GM23248 (cell line): Measurements from ENCODE around the gene REXO5. TPM values are rescaled to one million over a fixed set of nuclear protein-coding genes. Genes with fewer than 3 reads are reported as not detected.

Experiments
- DNase-seq: peaks from one replicate; pipeline ENCODE4 v3.0.0-alpha.2; 2015
- H2AFZ ChIP-seq: fragments of 200-600 bp; sonication (generic); 2 replicates; pipeline ENCODE4 v1.6.1; 2016; ENCODE audit warnings: antibody characterized with exemption
- H3F3A ChIP-seq: fragments of 200-600 bp; sonication (generic); 2 replicates; pipeline ENCODE4 v1.6.1; 2016; ENCODE audit warnings: mild to moderate bottlenecking, antibody characterized with exemption, mixed run types; ENCODE audit not compliant: insufficient read depth
- H3K27ac ChIP-seq: fragments of 200-600 bp; sonication (generic); 2 replicates; pipeline ENCODE4 v1.5.1; 2016; ENCODE audit warnings: mild to moderate bottlenecking
- H3K27me3 ChIP-seq: fragments of 200-600 bp; sonication (generic); replicated peaks from 2 replicates; pipeline ENCODE4 v1.6.1; 2016; ENCODE audit warnings: mild to moderate bottlenecking; ENCODE audit not compliant: insufficient read depth
- H3K36me3 ChIP-seq: fragments of 200-600 bp; sonication (generic); 2 replicates; pipeline ENCODE4 v1.6.1; 2016; ENCODE audit warnings: low read depth, mild to moderate bottlenecking
- H3K4me1 ChIP-seq: fragments of 200-600 bp; sonication (generic); 2 replicates; pipeline ENCODE4 v1.6.1; 2016; ENCODE audit warnings: mild to moderate bottlenecking; ENCODE audit not compliant: insufficient read depth
- H3K4me2 ChIP-seq: fragments of 200-600 bp; sonication (generic); one replicate; pipeline ENCODE4 v1.6.1; 2016; ENCODE audit warnings: mild to moderate bottlenecking; ENCODE audit not compliant: unreplicated experiment
- H3K4me3 ChIP-seq: fragments of 200-600 bp; sonication (generic); 2 replicates; pipeline ENCODE4 v1.5.1; 2016; ENCODE audit warnings: mild to moderate bottlenecking
- H3K79me2 ChIP-seq: fragments of 200-600 bp; sonication (generic); 2 replicates; pipeline ENCODE4 v1.6.1; 2016; ENCODE audit warnings: mild to moderate bottlenecking; ENCODE audit not compliant: insufficient read depth
- H3K9ac ChIP-seq: fragments of 200-600 bp; sonication (generic); 2 replicates; pipeline ENCODE4 v1.6.1; 2016; ENCODE audit warnings: mild to moderate bottlenecking
- H3K9me2 ChIP-seq: fragments of 200-600 bp; sonication (generic); 2 replicates; pipeline ENCODE4 v1.6.1; 2016; ENCODE audit warnings: mixed run types, mild to moderate bottlenecking, moderate library complexity; ENCODE audit not compliant: insufficient read depth
- H3K9me3 ChIP-seq: fragments of 200-600 bp; sonication (generic); one replicate; pipeline ENCODE4 v1.6.1; 2017; ENCODE audit warnings: low read depth
- H4K20me1 ChIP-seq: fragments of 200-600 bp; sonication (generic); 2 replicates; pipeline ENCODE4 v1.6.0; 2016; ENCODE audit not compliant: insufficient read depth
- EZH2 ChIP-seq: fragments of 200-600 bp; sonication (generic); IDR thresholded peaks from 2 replicates; pipeline ENCODE4 v1.6.1; 2018; ENCODE audit warnings: antibody characterized with exemption, mild to moderate bottlenecking; ENCODE audit not compliant: insufficient read depth, poor library complexity, severe bottlenecking
- EZH2phosphoT487 ChIP-seq: fragments of 200-600 bp; sonication (generic); IDR thresholded peaks from 2 replicates; pipeline ENCODE4 v1.6.1; 2018; ENCODE audit warnings: antibody characterized with exemption, moderate library complexity, mild to moderate bottlenecking, low read depth; ENCODE audit not compliant: insufficient read depth
- WGBS, 2 experiments: methylation state at CpG; one replicate each; pipeline ENCODE4 v1.1.6; 2015 to 2017; ENCODE audit warnings: low lambda C conversion rate in 2 of 2, low coverage in 1 of 2; ENCODE audit errors: missing lambda C conversion rate in 2 of 2; 5-methylcytosine and 5-hydroxymethylcytosine counted together
- in situ Hi-C: fragments of 300-500 bp; cut with MboI; formaldehyde crosslinking; loops from 2 replicates; pipeline ENCODE4 v1.15.0; 2020
- polyA plus RNA-seq: library from polyadenylated mRNA; unstranded; fragments of >200 nt; fragmentation: Nextera tagmentation; extraction: Ambion mirVana; gene quantifications from 2 replicates; pipeline ENCODE4 v1.2.1, GENCODE V29; 2016
- total RNA-seq: library from RNA; depleted of rRNA; stranded (reverse); fragments of >200 nt; shearing (Covaris generic); gene quantifications from 2 replicates; pipeline ENCODE4 v1.2.3, GENCODE V29; 2014

The REXO5 gene
- total and polyA plus RNA-seq, 2 experiments from 2014 or later, result 3.5 to 7.0 TPM

DNA sequence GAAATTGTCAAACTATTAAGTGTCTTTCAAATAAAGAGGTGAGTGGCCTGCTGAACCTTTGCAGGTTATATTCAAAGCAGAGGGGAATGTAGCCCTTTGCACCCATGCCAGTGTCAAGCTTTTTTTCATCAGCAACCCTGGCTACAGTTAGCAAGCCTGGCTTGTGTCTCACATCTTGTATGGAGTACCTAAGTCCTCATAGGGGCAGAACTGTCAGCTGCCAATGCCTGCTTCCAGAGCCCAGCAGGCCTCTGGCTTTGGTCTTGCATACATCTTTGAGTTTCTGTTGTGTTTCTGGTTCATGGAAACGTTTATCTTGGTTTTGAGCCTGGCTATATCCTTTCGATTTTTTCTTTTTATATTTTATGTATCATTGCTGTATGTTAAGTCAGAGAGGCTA, 26.8 kb downstream of the REXO5 start:
- H3F3A ChIP-seq, result no peaks in the 10 kb centered on the region
- in situ Hi-C loops, result no loop called here
- 80% methylated on average over 2 of the region's 2 CpGs for WGBS, 2 experiments
- H3K4me2 ChIP-seq, result no peak overlapping the region
- H3K79me2 ChIP-seq, result no peaks in the 10 kb centered on the region
- H3K4me3 ChIP-seq, result no peak overlapping the region
- H3K27me3 ChIP-seq, result no peaks in the 10 kb centered on the region
- TF ChIP-seq EZH2, result no peak
- no peak for TF ChIP-seq EZH2phosphoT487
- no peak for DNase-seq
- no peak overlapping the region for H3K27ac ChIP-seq
- no peaks in the 10 kb centered on the region for H4K20me1 ChIP-seq
- 0 out of 2 replicates have a peak, but pooled peaks cover 5% of the 10 kb centered on the region for H3K36me3 ChIP-seq
- H2AFZ ChIP-seq, result no peak overlapping the region
- H3K9me2 ChIP-seq, result no peaks in the 10 kb centered on the region
- H3K4me1 ChIP-seq, result peaks cover 8% of the 10 kb centered on the region; the same call in 1 of the 2 replicates
- H3K9me3 ChIP-seq, result no peaks in the 10 kb centered on the region
- H3K9ac ChIP-seq, result no peak overlapping the region

DNA sequence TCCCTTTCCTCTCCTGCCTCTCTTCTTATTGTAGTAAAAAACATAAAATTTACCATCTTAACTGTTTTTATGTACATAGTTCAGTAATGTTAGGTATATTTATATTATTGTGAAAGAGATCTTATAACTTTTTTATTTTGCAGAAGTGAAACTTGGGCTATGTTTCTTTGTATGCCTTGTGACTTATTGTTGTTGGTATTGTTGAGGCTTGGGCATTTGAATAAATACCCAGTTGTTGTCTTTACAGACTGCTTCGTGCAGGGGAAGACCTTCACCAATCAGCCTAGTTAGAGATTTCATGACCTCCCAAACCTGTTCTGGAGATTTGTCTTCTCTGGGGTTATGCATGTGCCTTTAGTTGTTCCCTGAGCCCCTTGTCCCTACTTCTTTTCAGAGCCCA, 31.9 kb downstream of the REXO5 start:
- H3K36me3 ChIP-seq, result no peaks in the 10 kb centered on the region; the same call in 1 of the 2 replicates
- TF ChIP-seq EZH2phosphoT487, result no peak
- no peak for TF ChIP-seq EZH2
- no peaks in the 10 kb centered on the region for H3K4me1 ChIP-seq
- H3K79me2 ChIP-seq, result no peaks in the 10 kb centered on the region
- 89 to 91% methylated on average over 1 of the region's 1 CpG for WGBS, 2 experiments
- no peaks in the 10 kb centered on the region for H3K9me2 ChIP-seq
- H4K20me1 ChIP-seq, result no peaks in the 10 kb centered on the region
- H3K4me2 ChIP-seq, result no peak overlapping the region
- no peaks in the 10 kb centered on the region for H3K9me3 ChIP-seq
- H3K27me3 ChIP-seq, result no peaks in the 10 kb centered on the region
- H2AFZ ChIP-seq, result no peak overlapping the region
- H3K4me3 ChIP-seq, result no peak overlapping the region
- DNase-seq, result no peak
- no peak overlapping the region for H3K9ac ChIP-seq
- H3F3A ChIP-seq, result no peaks in the 10 kb centered on the region
- in situ Hi-C loops, result no loop called here
- H3K27ac ChIP-seq, result no peak overlapping the region

DNA sequence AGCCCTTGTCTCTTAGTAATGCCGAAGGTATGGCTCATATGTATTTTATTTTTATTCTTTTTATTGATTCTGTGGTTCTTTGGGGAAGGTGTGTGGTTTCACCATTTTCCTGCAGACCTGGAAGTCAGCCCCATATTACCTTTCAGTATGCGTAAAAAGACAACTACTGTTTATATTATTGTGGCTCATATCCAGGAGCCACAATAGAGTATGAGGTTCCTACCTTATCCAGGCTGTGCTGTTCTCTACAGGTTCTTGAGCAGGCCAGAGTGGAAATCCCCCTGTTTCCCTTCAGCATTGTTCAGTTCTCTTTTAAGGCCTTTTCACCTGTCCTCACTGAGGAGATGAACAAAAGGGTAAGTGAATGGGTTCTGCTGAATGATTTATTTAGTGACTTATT, 33.2 kb downstream of the REXO5 start:
- H3K27ac ChIP-seq, result no peak overlapping the region
- H3K9me3 ChIP-seq, result no peaks in the 10 kb centered on the region
- H3K4me1 ChIP-seq, result no peaks in the 10 kb centered on the region
- H3K27me3 ChIP-seq, result no peaks in the 10 kb centered on the region
- no peak for DNase-seq
- H3K9me2 ChIP-seq, result no peaks in the 10 kb centered on the region
- in situ Hi-C loops, result no loop called here
- no peak overlapping the region for H3K4me2 ChIP-seq
- H4K20me1 ChIP-seq, result no peaks in the 10 kb centered on the region
- H2AFZ ChIP-seq, result no peak overlapping the region
- no peaks in the 10 kb centered on the region; the same call in 1 of the 2 replicates for H3K36me3 ChIP-seq
- H3K79me2 ChIP-seq, result no peaks in the 10 kb centered on the region
- no peak overlapping the region for H3K9ac ChIP-seq
- WGBS, 2 experiments, result 97 to 100% methylated on average over 2 of the region's 2 CpGs
- H3K4me3 ChIP-seq, result no peak overlapping the region
- TF ChIP-seq EZH2phosphoT487 (no peak), EZH2 (no peak)
- H3F3A ChIP-seq, result no peaks in the 10 kb centered on the region

DNA sequence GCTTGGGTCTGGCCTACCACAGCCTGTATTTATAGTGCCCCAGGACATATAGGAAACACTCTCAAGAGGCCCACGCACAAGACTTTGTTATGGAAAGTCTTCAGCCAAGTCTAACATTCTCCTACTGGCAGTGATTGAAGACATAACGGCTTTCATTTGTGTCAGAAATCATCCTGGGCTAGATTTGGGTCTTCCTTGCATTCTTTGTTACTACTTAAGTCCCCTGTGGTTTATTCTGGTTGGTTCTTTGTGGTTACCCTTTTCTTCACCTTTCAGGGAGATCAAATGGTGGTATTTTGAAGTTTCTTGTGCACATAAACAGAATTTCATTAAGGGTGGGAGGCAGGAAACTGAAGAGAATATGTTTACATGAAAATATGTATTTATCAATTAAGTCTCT, 37.7 kb downstream of the REXO5 start:
- no peak for TF ChIP-seq EZH2
- no peak for TF ChIP-seq EZH2phosphoT487
- Histone ChIP-seq H4K20me1 (no peaks in the 10 kb centered on the region), H3K27ac (no peak overlapping the region), H3K79me2 (no peaks in the 10 kb centered on the region), H3K27me3 (no peaks in the 10 kb centered on the region), H3K4me2 (no peak overlapping the region), H3K9me3 (no peaks in the 10 kb centered on the region), H3K4me3 (no peak overlapping the region), H3K4me1 (no peaks in the 10 kb centered on the region), H3K36me3 (no peaks in the 10 kb centered on the region; the same call in 1 of the 2 replicates), H3K9ac (no peak overlapping the region), H2AFZ (no peak overlapping the region), H3F3A (0 out of 2 replicates have a peak, but pooled peaks cover 2% of the 10 kb centered on the region), H3K9me2 (no peaks in the 10 kb centered on the region)
- in situ Hi-C loops, result no loop called here
- 95 to 98% methylated on average over 2 of the region's 2 CpGs for WGBS, 2 experiments
- DNase-seq, result no peak

DNA sequence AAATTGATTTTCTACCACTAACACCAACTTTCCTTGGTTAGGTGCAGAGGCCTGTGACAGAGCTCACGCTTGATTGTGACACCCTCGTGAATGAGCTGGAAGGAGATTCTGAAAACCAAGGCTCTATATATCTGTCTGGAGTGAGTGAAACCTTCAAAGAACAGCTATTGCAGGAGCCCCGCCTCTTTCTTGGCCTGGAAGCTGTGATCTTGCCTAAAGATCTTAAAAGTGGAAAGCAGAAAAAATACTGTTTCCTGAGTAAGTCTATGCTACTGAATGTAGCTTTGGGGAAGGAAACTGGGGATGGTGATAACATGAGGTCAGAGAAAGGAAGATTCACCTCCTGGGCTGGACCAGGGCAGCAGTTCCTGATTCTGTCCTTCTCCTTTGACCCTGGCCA, 38.3 kb downstream of the REXO5 start:
- Histone ChIP-seq H3F3A (0 out of 2 replicates have a peak, but pooled peaks cover 8% of the 10 kb centered on the region), H3K9me2 (no peaks in the 10 kb centered on the region), H4K20me1 (no peaks in the 10 kb centered on the region), H3K4me2 (no peak overlapping the region), H3K4me1 (peaks cover 2% of the 10 kb centered on the region; the same call in 1 of the 2 replicates), H3K27ac (no peak overlapping the region), H3K9me3 (no peaks in the 10 kb centered on the region), H3K9ac (no peak overlapping the region), H2AFZ (no peak overlapping the region), H3K36me3 (no peaks in the 10 kb centered on the region; the same call in 1 of the 2 replicates), H3K79me2 (no peaks in the 10 kb centered on the region), H3K27me3 (no peaks in the 10 kb centered on the region), H3K4me3 (no peak overlapping the region)
- TF ChIP-seq EZH2phosphoT487 (no peak), EZH2 (no peak)
- 82 to 87% methylated on average over 3 of the region's 3 CpGs for WGBS, 2 experiments
- in situ Hi-C loops, result no loop called here
- no peak for DNase-seq
